Measurements from ENCODE around the gene PINLYP.

PINLYP gene

GRCh38 chr19:43606569-43607229 is 31.1 kb downstream of the PINLYP start:
- DNase-seq: no peak

GRCh38 chr19:43607238-43608205 is 31.9 kb downstream of the PINLYP start:
- no peak for DNase-seq

- no peak for DNase-seq
Measured at GRCh38 chr19:43609872-43610271, 34.3 kb downstream of the PINLYP start.

- no peak for DNase-seq
Measured at GRCh38 chr19:43610493-43610892, 34.9 kb downstream of the PINLYP start.

GRCh38 chr19:43611788-43612187 is 36.2 kb downstream of the PINLYP start, which contains the start of gene SRRM5:
Gene SRRM5, plus strand, starts transcription at chr19:43612088. Its CDS starts 34 bp downstream, at chr19:43612122.
- no peak for DNase-seq

- no peak for DNase-seq
Measured at GRCh38 chr19:43612374-43612773, 36.8 kb downstream of the PINLYP start.

GRCh38 chr19:43616306-43616705 is 40.7 kb downstream of the PINLYP start:
- no peak for DNase-seq

GRCh38 chr19:43616954-43617353 is 41.4 kb downstream of the PINLYP start:
- no peak for DNase-seq

- peak; percentile 29 for DNase-seq
Measured at GRCh38 chr19:43618921-43619261, 43.3 kb downstream of the PINLYP start.

- DNase-seq: peak; percentile 90
Measured at GRCh38 chr19:43619262-43620060, 43.9 kb downstream of the PINLYP start, which contains the start of gene ZNF428. Gene ZNF428, minus strand, starts transcription at chr19:43619629. Its CDS starts 5,325 bp downstream, at chr19:43614304.

- DNase-seq: no peak
Measured at GRCh38 chr19:43620061-43621001, 44.7 kb downstream of the PINLYP start.

GRCh38 chr19:43622070-43622469 is 46.5 kb downstream of the PINLYP start:
- DNase-seq: no peak

- DNase-seq: no peak
Measured at GRCh38 chr19:43622956-43623355, 47.4 kb downstream of the PINLYP start.

- DNase-seq: no peak
Measured at GRCh38 chr19:43623889-43624670, 48.5 kb downstream of the PINLYP start.

GRCh38 chr19:43624933-43625332 is 49.3 kb downstream of the PINLYP start:
- DNase-seq: no peak

- DNase-seq: no peak
Measured at GRCh38 chr19:43625918-43626579, 50.4 kb downstream of the PINLYP start.

GRCh38 chr19:43626838-43627237 is 51.2 kb downstream of the PINLYP start:
- DNase-seq: no peak

GRCh38 chr19:43628646-43629326 is 53.2 kb downstream of the PINLYP start:
- no peak for DNase-seq

GRCh38 chr19:43631491-43631890 is 55.9 kb downstream of the PINLYP start:
- DNase-seq: no peak
